NCI-H187 (cell line): ENCODE results near the gene NCAPG2.
"Not testable (repeated sequence)": the region's sequence is repeated elsewhere in the genome, so short reads cannot be mapped to it uniquely, and the experiment has no call there.

Experiments used
- DNase-seq, 2 experiments: peaks; one replicate each; lab custom pipeline; 2025; lab: John Stamatoyannopoulos, UW

Gene NCAPG2

GRCh38 chr7:158676171-158676840 is 28.3 kb downstream of the NCAPG2 start:
- DNase-seq, result no peak

GRCh38 chr7:158672975-158673374 is 31.6 kb downstream of the NCAPG2 start:
- no peak for DNase-seq

- not testable (repeated sequence) for DNase-seq
These were observed 36.5 kb downstream of the NCAPG2 start for GRCh38 chr7:158668086-158668485.

GRCh38 chr7:158666966-158667678 is 37.5 kb downstream of the NCAPG2 start:
- DNase-seq, result not testable (repeated sequence)

- no peak for DNase-seq
These were observed 38.2 kb downstream of the NCAPG2 start for GRCh38 chr7:158666401-158666800.

GRCh38 chr7:158664406-158664805 is 40.2 kb downstream of the NCAPG2 start:
- DNase-seq, result no peak

- DNase-seq, result no peak
These were observed 41.2 kb downstream of the NCAPG2 start for GRCh38 chr7:158663428-158663741.

- DNase-seq, result no peak
These were observed 41.8 kb downstream of the NCAPG2 start for GRCh38 chr7:158662610-158663427.

GRCh38 chr7:158658475-158658874 is 46.1 kb downstream of the NCAPG2 start:
- DNase-seq, result no peak

GRCh38 chr7:158657189-158657746 is 47.3 kb downstream of the NCAPG2 start:
- no peak for DNase-seq

GRCh38 chr7:158655931-158656441 is 48.6 kb downstream of the NCAPG2 start:
- no peak for DNase-seq

- DNase-seq, result no peak
These were observed 49.1 kb downstream of the NCAPG2 start for GRCh38 chr7:158655507-158655906.

- no peak for DNase-seq
These were observed 52.5 kb downstream of the NCAPG2 start for GRCh38 chr7:158651968-158652565.

- DNase-seq, result no peak
These were observed 53.8 kb downstream of the NCAPG2 start for GRCh38 chr7:158650821-158651225.

- no peak for DNase-seq
These were observed 55.3 kb downstream of the NCAPG2 start for GRCh38 chr7:158649279-158649678.

- DNase-seq, result no peak
These were observed 55.8 kb downstream of the NCAPG2 start for GRCh38 chr7:158648787-158649186.

GRCh38 chr7:158648168-158648567 is 56.4 kb downstream of the NCAPG2 start:
- no peak for DNase-seq

GRCh38 chr7:158647475-158647792 is 57.2 kb downstream of the NCAPG2 start:
- DNase-seq, result no peak

GRCh38 chr7:158646766-158647474 is 57.7 kb downstream of the NCAPG2 start:
- no peak for DNase-seq

- DNase-seq, result no peak
These were observed 58.8 kb downstream of the NCAPG2 start for GRCh38 chr7:158645842-158646241.

- DNase-seq, result no peak
These were observed 62.5 kb downstream of the NCAPG2 start for GRCh38 chr7:158642149-158642548.

GRCh38 chr7:158638001-158638400 is 66.6 kb downstream of the NCAPG2 start:
- DNase-seq, result no peak
